H7 (cell line): ENCODE data around the gene NAT9. TPM values are rescaled to one million over a fixed set of nuclear protein-coding genes. Genes with fewer than 3 reads are reported as not detected.

Experiments
- DNase-seq: peaks from one replicate; pipeline ENCODE4 v3.0.0; 2012
- H3K27me3 ChIP-seq: 2 replicates; pipeline ENCODE4 v1.6.0; 2011; ENCODE audit warnings: mild to moderate bottlenecking, low read length; ENCODE audit not compliant: control insufficient read depth, insufficient read depth
- H3K36me3 ChIP-seq: replicated peaks from 2 replicates; pipeline ENCODE4 v1.5.1; 2011; ENCODE audit warnings: low read length; ENCODE audit not compliant: control insufficient read depth, insufficient read depth
- H3K4me3 ChIP-seq: 2 replicates; pipeline ENCODE4 v1.5.1; 2011; ENCODE audit warnings: low read depth, mild to moderate bottlenecking, control low read depth, low read length, moderate library complexity; ENCODE audit not compliant: insufficient read depth
- total RNA-seq: library from RNA; depleted of rRNA; stranded (reverse); fragments of >200 nt; shearing (Covaris generic); gene quantifications from 2 replicates; pipeline ENCODE4 v1.2.3, GENCODE V29; 2014

Gene NAT9
- total RNA-seq, 1 experiment from 2014 or later, result 47.9 TPM

DNA sequence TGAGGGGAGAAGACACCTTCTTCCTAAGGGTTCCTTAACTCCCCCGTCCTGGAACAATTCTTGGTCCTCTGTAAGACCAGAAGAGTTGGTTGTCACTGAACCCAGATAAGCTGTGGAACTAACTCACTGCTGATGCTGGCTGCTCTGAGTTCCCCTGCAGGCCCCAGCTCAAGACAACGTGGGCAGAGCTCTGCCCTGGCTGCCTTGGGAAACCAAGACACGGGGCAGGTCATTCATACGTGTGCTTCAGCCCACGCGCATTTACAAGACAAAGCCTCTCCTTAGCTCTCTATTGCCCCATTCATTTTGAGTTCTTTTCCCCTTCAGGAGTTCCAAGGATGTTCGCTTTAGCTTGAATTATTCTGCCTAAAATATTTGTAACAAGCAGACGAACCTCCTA, 3.4 kb upstream of the NAT9 start:
- DNase-seq, result no peak
- H3K36me3 ChIP-seq, result peaks cover 3% of the 10 kb centered on the region
- no peak overlapping the region for H3K4me3 ChIP-seq
- no peaks in the 10 kb centered on the region for H3K27me3 ChIP-seq

DNA sequence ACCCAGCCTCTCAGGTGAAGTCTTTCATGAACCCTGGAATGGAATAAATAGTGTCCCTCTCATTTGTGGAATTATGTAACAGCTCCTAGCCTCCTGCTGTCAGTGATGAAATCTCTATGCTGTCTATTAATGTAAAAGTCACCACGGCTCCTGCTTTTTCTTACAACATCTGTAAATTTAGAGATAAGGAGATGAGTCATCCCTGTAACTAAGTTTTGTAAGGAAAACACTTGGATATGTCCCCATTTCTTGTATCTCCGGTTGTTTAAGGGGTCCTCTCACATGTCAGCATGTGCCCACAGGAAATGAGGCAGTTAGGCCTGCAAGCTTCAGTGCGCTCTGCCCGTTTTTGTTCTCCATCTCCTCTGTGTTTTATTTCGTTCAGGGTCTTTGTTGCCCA, 2.8 kb upstream of the NAT9 start:
- Histone ChIP-seq H3K27me3 (no peaks in the 10 kb centered on the region), H3K36me3 (peaks cover 3% of the 10 kb centered on the region), H3K4me3 (no peak overlapping the region)
- no peak for DNase-seq

DNA sequence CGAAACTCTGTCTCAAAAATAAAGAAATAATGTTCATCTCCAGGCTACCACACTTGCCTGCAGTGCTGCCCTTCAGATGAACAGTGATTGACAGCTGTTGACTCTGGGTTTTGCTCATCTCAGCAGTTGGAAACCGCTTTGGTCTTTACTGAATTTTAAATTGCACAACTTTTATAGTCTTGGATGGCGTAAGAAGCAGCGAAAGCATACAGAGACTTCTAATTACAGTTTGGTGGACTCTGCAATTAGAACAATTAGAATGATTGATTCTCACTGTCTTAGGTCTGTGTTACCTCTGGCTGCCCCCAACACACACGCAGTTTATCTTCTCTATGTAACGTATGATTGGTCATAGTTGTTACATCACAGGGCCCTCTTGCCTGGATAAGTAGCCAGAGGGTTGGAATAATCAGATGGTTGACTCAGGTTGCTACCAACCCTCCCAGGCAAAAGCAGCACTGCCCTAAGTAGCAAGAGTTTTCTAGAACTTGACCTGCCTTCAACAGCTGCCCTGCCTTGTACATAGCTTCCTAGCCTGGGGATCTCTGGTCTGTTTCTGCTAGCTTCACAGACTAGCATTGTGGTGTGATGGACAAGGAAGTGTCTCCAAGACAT, 1.9 kb upstream of the NAT9 start:
- no peak overlapping the region for H3K4me3 ChIP-seq
- DNase-seq, result no peak
- no peaks in the 10 kb centered on the region for H3K27me3 ChIP-seq
- H3K36me3 ChIP-seq, result peaks cover 12% of the 10 kb centered on the region

- Histone ChIP-seq H3K4me3 (peak overlapping the region; percentile 51), H3K27me3 (no peaks in the 10 kb centered on the region), H3K36me3 (peaks cover 20% of the 10 kb centered on the region)
- DNase-seq, result no peak
These were observed 845 bp upstream of the NAT9 start for GRCh38 chr17:74776990-74777389.

DNA sequence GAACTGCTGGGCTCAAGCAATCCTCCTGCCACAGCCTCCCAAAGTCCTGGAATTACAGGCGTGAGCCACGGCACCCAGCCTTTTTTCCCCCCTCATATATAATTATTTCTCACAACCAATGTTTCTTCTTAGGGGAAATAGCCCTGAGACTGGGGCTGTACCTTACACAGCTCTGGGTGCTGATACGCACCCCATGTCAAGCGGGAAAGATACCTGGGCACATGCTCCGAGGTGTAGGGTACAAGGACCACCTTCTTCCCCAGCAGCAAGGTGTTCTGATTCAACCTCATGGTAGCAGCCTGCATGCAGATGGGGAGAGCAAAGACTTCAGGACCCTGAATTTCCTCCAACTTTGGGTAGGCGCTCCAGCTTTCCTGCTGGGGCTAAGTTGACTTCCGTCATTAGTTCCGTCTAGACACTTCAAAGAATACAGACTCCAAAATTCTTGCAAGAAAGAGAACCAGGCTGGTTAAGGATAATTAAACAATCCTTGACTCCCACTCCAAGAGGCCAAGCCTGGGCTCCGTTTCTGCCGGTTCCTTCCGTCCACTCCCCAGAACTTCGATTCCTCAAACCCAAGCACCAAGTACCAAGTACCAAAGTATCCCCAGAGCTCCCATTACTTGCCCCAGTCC, 619 bp downstream of the NAT9 start:
- Histone ChIP-seq H3K27me3 (no peaks in the 10 kb centered on the region), H3K36me3 (peaks cover 30% of the 10 kb centered on the region), H3K4me3 (peak overlapping the region; percentile 51)
- DNase-seq, result no peak

GRCh38 chr17:74773871-74774286, 2.3 kb downstream of the NAT9 start:
- Histone ChIP-seq H3K36me3 (peaks cover 30% of the 10 kb centered on the region), H3K27me3 (no peaks in the 10 kb centered on the region), H3K4me3 (no peak overlapping the region)
- DNase-seq, result no peak

GRCh38 chr17:74773414-74773813, 2.7 kb downstream of the NAT9 start:
- Histone ChIP-seq H3K4me3 (no peak overlapping the region), H3K27me3 (no peaks in the 10 kb centered on the region), H3K36me3 (peaks cover 30% of the 10 kb centered on the region)
- DNase-seq, result no peak

- Histone ChIP-seq H3K4me3 (no peak overlapping the region), H3K27me3 (no peaks in the 10 kb centered on the region), H3K36me3 (peaks cover 29% of the 10 kb centered on the region)
- no peak for DNase-seq
These were observed 4.1 kb downstream of the NAT9 start for GRCh38 chr17:74772053-74772452.

GRCh38 chr17:74771319-74771914, 4.7 kb downstream of the NAT9 start:
- Histone ChIP-seq H3K27me3 (no peaks in the 10 kb centered on the region), H3K36me3 (peaks cover 29% of the 10 kb centered on the region), H3K4me3 (no peak overlapping the region)
- no peak for DNase-seq

GRCh38 chr17:74770498-74771318, 5.4 kb downstream of the NAT9 start:
- peak; percentile 95 for DNase-seq
- H3K36me3 ChIP-seq, result peaks cover 29% of the 10 kb centered on the region
- H3K27me3 ChIP-seq, result no peaks in the 10 kb centered on the region
- H3K4me3 ChIP-seq, result no peak overlapping the region

DNA sequence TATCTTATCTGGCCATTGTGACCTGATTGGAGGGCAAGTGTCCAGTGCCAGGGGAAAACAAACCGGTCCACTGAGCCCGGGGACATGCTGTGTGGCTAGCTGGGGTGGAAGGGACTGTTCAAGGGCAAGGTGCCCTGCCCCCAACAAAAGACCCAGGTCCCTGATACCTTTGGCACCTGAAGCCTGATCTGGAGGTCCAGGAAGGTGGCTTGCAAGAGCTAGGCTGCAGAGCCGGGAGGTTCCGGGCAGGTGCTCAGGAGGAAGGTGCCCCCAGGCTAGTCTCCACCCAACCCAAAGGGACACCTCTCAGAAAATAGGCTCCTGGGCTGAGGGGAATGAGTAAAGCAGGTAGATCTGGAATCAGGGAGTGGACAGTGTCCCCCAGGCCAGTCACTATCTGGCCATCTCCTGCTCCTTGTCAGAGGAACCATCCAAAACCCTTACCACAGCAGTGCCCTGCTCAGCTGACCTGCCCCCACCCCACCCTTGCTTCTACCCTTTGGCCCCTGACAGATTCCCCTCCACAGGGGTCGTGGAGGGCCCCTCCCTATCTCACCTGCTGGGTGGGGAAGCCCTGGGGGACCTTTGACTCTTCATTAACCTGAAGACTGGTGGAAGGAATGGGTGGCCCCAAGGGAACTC, 6.2 kb downstream of the NAT9 start:
- H3K4me3 ChIP-seq, result no peak overlapping the region
- no peaks in the 10 kb centered on the region for H3K27me3 ChIP-seq
- DNase-seq, result no peak
- peaks cover 29% of the 10 kb centered on the region for H3K36me3 ChIP-seq

DNA sequence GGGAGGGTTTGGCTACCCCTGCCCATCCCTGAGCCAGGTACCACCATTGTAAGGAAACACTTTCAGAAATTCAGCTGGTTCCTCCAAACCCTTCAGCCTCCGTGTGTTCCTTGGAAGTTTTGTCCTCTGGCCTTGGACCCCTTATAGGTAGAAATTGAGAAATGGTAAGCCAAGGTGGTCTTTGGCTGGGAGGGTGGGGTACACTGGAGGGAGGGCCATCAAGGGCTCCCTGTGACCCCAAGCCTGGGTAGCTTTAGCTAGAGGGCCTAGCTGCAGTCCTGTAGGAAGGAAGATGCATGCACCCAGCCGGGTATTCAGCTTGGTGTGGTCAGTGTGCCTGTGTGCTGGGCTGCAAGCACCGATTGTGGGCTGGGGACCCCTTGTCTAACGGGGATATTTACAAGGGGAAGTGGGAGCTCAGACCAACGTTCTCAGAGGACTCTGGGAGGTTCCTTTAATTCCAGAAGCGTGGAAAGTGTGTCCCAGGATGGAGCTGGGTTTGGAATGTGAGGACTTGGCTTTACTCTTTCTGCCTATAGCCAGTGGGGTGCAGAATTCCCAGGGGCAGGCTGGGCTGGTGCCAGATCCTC, 6.8 kb downstream of the NAT9 start:
- Histone ChIP-seq H3K4me3 (no peak overlapping the region), H3K36me3 (peaks cover 29% of the 10 kb centered on the region)

DNA sequence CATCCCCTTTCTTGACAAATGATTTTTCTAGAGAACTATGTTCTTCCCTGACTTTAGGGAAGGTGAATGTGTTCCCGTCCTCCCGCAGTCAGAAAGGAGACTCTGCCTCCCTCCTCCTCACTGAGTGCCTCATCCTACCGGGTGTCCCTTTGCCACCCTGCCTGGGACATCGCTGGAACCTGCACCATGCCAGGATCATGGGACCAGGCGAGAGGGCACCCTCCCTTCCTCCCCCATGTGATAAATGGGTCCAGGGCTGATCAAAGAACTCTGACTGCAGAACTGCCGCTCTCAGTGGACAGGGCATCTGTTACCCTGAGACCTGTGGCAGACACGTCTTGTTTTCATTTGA, 7.4 kb downstream of the NAT9 start:
- Histone ChIP-seq H3K27me3 (no peaks in the 10 kb centered on the region), H3K36me3 (peaks cover 26% of the 10 kb centered on the region), H3K4me3 (no peak overlapping the region)
- no peak for DNase-seq

More for the DNA sequence above, 6.8 kb downstream of the NAT9 start:
- H3K27me3 ChIP-seq, result no peaks in the 10 kb centered on the region
- DNase-seq, result no peak

GRCh38 chr17:74768069-74768762, 7.9 kb downstream of the NAT9 start:
- DNase-seq, result no peak
- Histone ChIP-seq H3K4me3 (no peak overlapping the region), H3K27me3 (no peaks in the 10 kb centered on the region), H3K36me3 (peaks cover 22% of the 10 kb centered on the region)
